Tibial nerve (tissue), 4 donors: Measurements from ENCODE around the gene BAG1.

ENCODE experiments used
- CTCF ChIP-seq, 5 experiments: fragments of 200-600 bp in 3 of 5; fragments of 450-650 bp in 2 of 5; sonication (generic) in 3 of 5; IDR thresholded peaks; one replicate each; pipeline ENCODE4 v1.5.1; 2016 to 2019; ENCODE audit warnings: antibody characterized with exemption in 5 of 5, mild to moderate bottlenecking in 3 of 5, moderate library complexity in 2 of 5
- EP300 ChIP-seq, 2 donors: sonication (generic); formaldehyde crosslinking; IDR thresholded peaks; one replicate each; pipeline ENCODE4 v1.6.1; 2017; ENCODE audit warnings: antibody characterized with exemption in 2 of 2, mild to moderate bottlenecking in 1 of 2
- POLR2A ChIP-seq, 2 donors: fragments of 450-650 bp; IDR thresholded peaks; one replicate each; pipeline ENCODE4 v1.6.1; 2017; ENCODE audit warnings: antibody characterized with exemption in 2 of 2, mild to moderate bottlenecking in 2 of 2, moderate library complexity in 2 of 2

DNA sequence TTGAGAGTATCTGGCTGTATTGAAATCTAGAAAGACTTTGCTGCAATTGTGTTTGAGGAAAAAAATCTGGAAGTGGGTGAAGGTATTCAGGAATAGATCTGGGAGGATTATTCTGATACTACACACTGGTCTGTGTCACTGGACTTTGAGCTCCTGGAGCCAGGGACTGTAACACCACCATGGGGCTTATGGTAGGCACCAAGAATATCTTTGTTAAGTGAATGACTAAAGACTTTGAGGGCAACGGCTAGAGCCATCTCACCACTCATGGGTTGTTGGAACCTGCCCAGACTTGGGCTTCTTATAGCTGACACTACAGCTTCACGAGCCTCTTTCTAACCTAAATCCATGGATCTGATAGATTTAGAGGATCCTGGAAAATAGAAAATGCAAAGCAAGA is 36.0 kb upstream of the BAG1 start:
- TF ChIP-seq CTCF (IDR thresholded peaks at IDR 0.05), result no peak
- TF ChIP-seq POLR2A (IDR thresholded peaks at IDR 0.05), result no peak
- TF ChIP-seq EP300 (IDR thresholded peaks at IDR 0.05), result no peak
